ENCODE results near the gene NOL3. TPM values are rescaled to one million over a fixed set of nuclear protein-coding genes. Genes with fewer than 3 reads are reported as not detected.

Gene NOL3
- total and polyA plus RNA-seq, 2 of the 13 experiments (the other 11 are each of a cell fraction or from before 2014, with no cell fraction given), result 5.7 to 20.5 TPM

DNA sequence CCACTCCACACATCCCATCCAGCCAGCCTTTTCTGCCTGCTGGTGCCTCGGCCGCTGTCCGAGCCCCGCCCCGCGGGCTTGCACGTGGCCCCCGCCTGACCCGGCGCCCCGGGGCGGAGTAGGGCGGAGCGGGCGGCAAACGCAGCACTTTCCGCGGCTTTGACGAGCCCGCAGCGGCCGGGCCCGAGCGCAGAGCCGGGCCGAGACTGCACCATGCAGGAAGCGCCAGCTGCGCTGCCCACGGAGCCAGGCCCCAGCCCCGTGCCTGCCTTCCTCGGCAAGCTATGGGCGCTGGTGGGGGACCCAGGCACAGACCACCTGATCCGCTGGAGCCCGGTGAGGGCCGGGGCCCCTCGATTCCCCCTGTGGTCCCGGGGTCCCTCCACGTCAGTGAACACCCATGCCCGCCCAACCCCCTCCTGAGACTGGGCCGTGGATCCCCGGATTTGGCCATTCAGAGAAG, 5.7 kb upstream of the NOL3 start, which contains the start of gene HSF4 (continued):
- TF ChIP-seq, protein P1, sequence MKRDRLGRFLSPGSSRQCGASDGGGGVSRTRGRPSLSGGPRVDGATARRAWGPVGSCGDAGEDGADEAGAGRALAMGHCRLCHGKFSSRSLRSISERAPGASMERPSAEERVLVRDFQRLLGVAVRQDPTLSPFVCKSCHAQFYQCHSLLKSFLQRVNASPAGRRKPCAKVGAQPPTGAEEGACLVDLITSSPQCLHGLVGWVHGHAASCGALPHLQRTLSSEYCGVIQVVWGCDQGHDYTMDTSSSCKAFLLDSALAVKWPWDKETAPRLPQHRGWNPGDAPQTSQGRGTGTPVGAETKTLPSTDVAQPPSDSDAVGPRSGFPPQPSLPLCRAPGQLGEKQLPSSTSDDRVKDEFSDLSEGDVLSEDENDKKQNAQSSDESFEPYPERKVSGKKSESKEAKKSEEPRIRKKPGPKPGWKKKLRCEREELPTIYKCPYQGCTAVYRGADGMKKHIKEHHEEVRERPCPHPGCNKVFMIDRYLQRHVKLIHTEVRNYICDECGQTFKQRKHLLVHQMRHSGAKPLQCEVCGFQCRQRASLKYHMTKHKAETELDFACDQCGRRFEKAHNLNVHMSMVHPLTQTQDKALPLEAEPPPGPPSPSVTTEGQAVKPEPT (CRISPR knock-in tag; IDR thresholded peaks at IDR 0.05; ENCODE audit: low read depth), result no peak
- TF ChIP-seq MEIS2 (CRISPR knock-in tag; IDR thresholded peaks at IDR 0.05), result peak; percentile 93
- peak; percentile 75; the same call in 1 of the 2 replicates for TF ChIP-seq ZNF552 (CRISPR knock-in tag; IDR thresholded peaks at IDR 0.05; ENCODE audit: borderline replicate concordance)
- TF ChIP-seq MYC (CRISPR knock-in tag; IDR thresholded peaks at IDR 0.05; ENCODE audit: borderline replicate concordance), result peak; percentile 95
- 0 out of 2 replicates have a peak, but pooled peaks have one; percentile 71 for TF ChIP-seq JUN (CRISPR knock-in tag; IDR thresholded peaks at IDR 0.05)
- TF ChIP-seq, protein P2, sequence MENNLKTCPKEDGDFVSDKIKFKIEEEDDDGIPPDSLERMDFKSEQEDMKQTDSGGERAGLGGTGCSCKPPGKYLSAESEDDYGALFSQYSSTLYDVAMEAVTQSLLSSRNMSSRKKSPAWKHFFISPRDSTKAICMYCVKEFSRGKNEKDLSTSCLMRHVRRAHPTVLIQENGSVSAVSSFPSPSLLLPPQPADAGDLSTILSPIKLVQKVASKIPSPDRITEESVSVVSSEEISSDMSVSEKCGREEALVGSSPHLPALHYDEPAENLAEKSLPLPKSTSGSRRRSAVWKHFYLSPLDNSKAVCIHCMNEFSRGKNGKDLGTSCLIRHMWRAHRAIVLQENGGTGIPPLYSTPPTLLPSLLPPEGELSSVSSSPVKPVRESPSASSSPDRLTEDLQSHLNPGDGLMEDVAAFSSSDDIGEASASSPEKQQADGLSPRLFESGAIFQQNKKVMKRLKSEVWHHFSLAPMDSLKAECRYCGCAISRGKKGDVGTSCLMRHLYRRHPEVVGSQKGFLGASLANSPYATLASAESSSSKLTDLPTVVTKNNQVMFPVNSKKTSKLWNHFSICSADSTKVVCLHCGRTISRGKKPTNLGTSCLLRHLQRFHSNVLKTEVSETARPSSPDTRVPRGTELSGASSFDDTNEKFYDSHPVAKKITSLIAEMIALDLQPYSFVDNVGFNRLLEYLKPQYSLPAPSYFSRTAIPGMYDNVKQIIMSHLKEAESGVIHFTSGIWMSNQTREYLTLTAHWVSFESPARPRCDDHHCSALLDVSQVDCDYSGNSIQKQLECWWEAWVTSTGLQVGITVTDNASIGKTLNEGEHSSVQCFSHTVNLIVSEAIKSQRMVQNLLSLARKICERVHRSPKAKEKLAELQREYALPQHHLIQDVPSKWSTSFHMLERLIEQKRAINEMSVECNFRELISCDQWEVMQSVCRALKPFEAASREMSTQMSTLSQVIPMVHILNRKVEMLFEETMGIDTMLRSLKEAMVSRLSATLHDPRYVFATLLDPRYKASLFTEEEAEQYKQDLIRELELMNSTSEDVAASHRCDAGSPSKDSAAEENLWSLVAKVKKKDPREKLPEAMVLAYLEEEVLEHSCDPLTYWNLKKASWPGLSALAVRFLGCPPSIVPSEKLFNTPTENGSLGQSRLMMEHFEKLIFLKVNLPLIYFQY (CRISPR knock-in tag; IDR thresholded peaks at IDR 0.05; ENCODE audit: borderline replicate concordance), result peak; percentile 98; the same call in 1 of the 2 replicates
- TF ChIP-seq FOXC1 (CRISPR knock-in tag; IDR thresholded peaks at IDR 0.05; ENCODE audit: borderline replicate concordance), result 0 out of 2 replicates have a peak, but pooled peaks have one; percentile 50
- no peak for TF ChIP-seq ZNF460 (CRISPR knock-in tag; IDR thresholded peaks at IDR 0.05; ENCODE audit: borderline replicate concordance)
- TF ChIP-seq ZBTB38 (CRISPR knock-in tag; IDR thresholded peaks at IDR 0.05), result peak; percentile 84
- TF ChIP-seq IRX3 (CRISPR knock-in tag; IDR thresholded peaks at IDR 0.05; ENCODE audit: borderline replicate concordance, low read depth), result peak; percentile 81
- no peak for TF ChIP-seq ZNF781 (CRISPR knock-in tag; IDR thresholded peaks at IDR 0.05; ENCODE audit: borderline replicate concordance, not compliant biosample characterization)
- TF ChIP-seq DNMT1 (CRISPR knock-in tag; IDR thresholded peaks at IDR 0.05), result 0 out of 2 replicates have a peak, but pooled peaks have one; percentile 45
- TF ChIP-seq HMG20A (CRISPR knock-in tag; IDR thresholded peaks at IDR 0.05; ENCODE audit: borderline replicate concordance), result peak; percentile 66; the same call in 1 of the 2 replicates
- no peak for TF ChIP-seq ZNF180 (CRISPR knock-in tag; IDR thresholded peaks at IDR 0.05; ENCODE audit: borderline replicate concordance, low read depth)
- TF ChIP-seq ZNF124 (CRISPR knock-in tag; IDR thresholded peaks at IDR 0.05), result peak; percentile 81
- TF ChIP-seq ZNF510 (CRISPR knock-in tag; IDR thresholded peaks at IDR 0.05; ENCODE audit: low read depth), result no peak
- TF ChIP-seq ZNF281 (CRISPR knock-in tag; IDR thresholded peaks at IDR 0.05; ENCODE audit: borderline replicate concordance), result peak; percentile 50; the same call in 1 of the 2 replicates
- peak; percentile 51; the same call in 1 of the 2 replicates for TF ChIP-seq ZNF333 (CRISPR knock-in tag; IDR thresholded peaks at IDR 0.05; ENCODE audit: borderline replicate concordance)
- 0 out of 2 replicates have a peak, but pooled peaks have one; percentile 50 for TF ChIP-seq ELK4 (CRISPR knock-in tag; IDR thresholded peaks at IDR 0.05; ENCODE audit: borderline replicate concordance)
